Neural progenitor cell (in vitro differentiated cells): ENCODE measurements around the gene PPP1CC.

ENCODE experiments used
- EZH2phosphoT487 ChIP-seq: fragments of 200-600 bp; sonication (generic); IDR thresholded peaks from 2 replicates; pipeline ENCODE4 v1.6.1; 2017; ENCODE audit warnings: antibody characterized with exemption
- TF ChIP-seq, protein P1 (sequence below): fragments of 200-600 bp; sonication (generic); IDR thresholded peaks from 2 replicates; pipeline ENCODE4 v1.5.1; 2017; ENCODE audit warnings: antibody characterized with exemption, mild to moderate bottlenecking

DNA sequence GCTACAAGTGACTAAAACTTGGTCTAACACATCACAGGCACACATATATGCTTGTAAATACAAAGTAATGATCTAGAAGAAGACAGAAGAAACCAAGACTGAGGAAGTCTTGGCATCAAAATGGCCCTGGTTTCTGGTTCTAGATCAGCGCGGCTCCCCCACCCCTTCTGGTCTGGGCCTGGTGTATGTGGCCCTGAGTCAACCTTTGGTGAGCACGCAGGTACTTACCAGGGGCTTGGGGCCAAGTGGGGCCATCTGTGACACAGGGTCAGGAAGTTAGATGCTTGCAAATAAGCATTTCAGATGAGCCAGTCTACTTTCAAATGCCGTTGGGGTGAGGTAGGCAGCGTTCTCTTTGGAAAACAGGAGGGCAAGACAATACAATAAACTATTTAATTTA lies 40.6 kb downstream of the PPP1CC start:
- TF ChIP-seq, protein P1, sequence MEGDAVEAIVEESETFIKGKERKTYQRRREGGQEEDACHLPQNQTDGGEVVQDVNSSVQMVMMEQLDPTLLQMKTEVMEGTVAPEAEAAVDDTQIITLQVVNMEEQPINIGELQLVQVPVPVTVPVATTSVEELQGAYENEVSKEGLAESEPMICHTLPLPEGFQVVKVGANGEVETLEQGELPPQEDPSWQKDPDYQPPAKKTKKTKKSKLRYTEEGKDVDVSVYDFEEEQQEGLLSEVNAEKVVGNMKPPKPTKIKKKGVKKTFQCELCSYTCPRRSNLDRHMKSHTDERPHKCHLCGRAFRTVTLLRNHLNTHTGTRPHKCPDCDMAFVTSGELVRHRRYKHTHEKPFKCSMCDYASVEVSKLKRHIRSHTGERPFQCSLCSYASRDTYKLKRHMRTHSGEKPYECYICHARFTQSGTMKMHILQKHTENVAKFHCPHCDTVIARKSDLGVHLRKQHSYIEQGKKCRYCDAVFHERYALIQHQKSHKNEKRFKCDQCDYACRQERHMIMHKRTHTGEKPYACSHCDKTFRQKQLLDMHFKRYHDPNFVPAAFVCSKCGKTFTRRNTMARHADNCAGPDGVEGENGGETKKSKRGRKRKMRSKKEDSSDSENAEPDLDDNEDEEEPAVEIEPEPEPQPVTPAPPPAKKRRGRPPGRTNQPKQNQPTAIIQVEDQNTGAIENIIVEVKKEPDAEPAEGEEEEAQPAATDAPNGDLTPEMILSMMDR: no peak
- TF ChIP-seq EZH2phosphoT487: no peak
